Endothelial cell of umbilical vein (primary cell): ENCODE data around the gene ZNF644. TPM values are rescaled to one million over a fixed set of nuclear protein-coding genes. Genes with fewer than 3 reads are reported as not detected.

Experiments used
- BruUV-seq: library from RNA; stranded (reverse); fragments of 400-500 nt; replicated peaks from 2 replicates; lab custom pipeline; 2021; lab: Mats Ljungman, UMichigan
- CTCF ChIA-PET: fragments of 300-600, 350-600 bp; sonication (Branson Sonifier 250); formaldehyde crosslinking; loops from one replicate; lab custom pipeline; 2021; ENCODE audit warnings: antibody characterized with exemption, inconsistent platforms; lab: Charles Lee
- POLR2A ChIA-PET: fragments of 300-600, 350-600 bp; sonication (Branson Sonifier 250); formaldehyde crosslinking; loops from one replicate; lab custom pipeline; 2021; ENCODE audit warnings: antibody characterized with exemption, inconsistent platforms; lab: Charles Lee
- DNase-seq: peaks from one replicate; pipeline ENCODE4 v3.0.0-alpha.2; 2011; ENCODE audit warnings: low read depth, low spot score
- FAIRE-seq: peaks from 2 replicates; lab custom pipeline; 2011; peaks lifted over from hg19 to GRCh38; lab: Jason Lieb, UNC
- H2AFZ ChIP-seq: 2 replicates; pipeline ENCODE4 v1.6.0; 2012; ENCODE audit warnings: low read depth, low read length, control low read depth, inconsistent platforms
- H3K27ac ChIP-seq: 2 replicates; pipeline ENCODE4 v1.5.1; 2011; ENCODE audit warnings: low read depth, mild to moderate bottlenecking, control low read depth, low read length, moderate library complexity; ENCODE audit not compliant: insufficient read depth
- H3K27me3 ChIP-seq, 2 experiments: 2 replicates each; pipeline versions ENCODE4 v1.6.0 to v1.6.1; 2011; ENCODE audit warnings: low read length in 2 of 2, mixed read lengths in 1 of 2; ENCODE audit not compliant: control insufficient read depth in 2 of 2, insufficient read depth in 2 of 2
- H3K36me3 ChIP-seq, 2 experiments: 2 replicates in 1 of 2; 3 replicates in 1 of 2; pipeline ENCODE4 v1.5.1; 2011; ENCODE audit warnings: low read length in 2 of 2, mild to moderate bottlenecking in 1 of 2, moderate library complexity in 1 of 2; ENCODE audit not compliant: control insufficient read depth in 2 of 2, insufficient read depth in 2 of 2; ENCODE audit errors: extremely low read depth in 1 of 2
- H3K4me1 ChIP-seq: 3 replicates; pipeline ENCODE4 v1.5.1; 2011; ENCODE audit warnings: mild to moderate bottlenecking, low read length; ENCODE audit not compliant: control insufficient read depth, insufficient read depth; ENCODE audit errors: extremely low read depth
- H3K4me2 ChIP-seq: 2 replicates; pipeline ENCODE4 v1.6.1; 2011; ENCODE audit warnings: low read length, control low read depth, mixed read lengths; ENCODE audit not compliant: insufficient read depth
- H3K4me3 ChIP-seq, 3 experiments: fragments of 200-600 bp in 1 of 3; sonication (generic), shearing (Covaris generic) in 1 of 3; replicated peaks in 1 of 3; 2 replicates each; pipeline ENCODE4 v1.5.1; 2011 to 2016; ENCODE audit warnings: control low read depth in 3 of 3, low read length in 3 of 3, mild to moderate bottlenecking in 2 of 3, inconsistent platforms in 1 of 3, low read depth in 1 of 3, moderate library complexity in 1 of 3; ENCODE audit not compliant: insufficient read depth in 1 of 3
- H3K79me2 ChIP-seq: 2 replicates; pipeline ENCODE4 v1.6.0; 2012; ENCODE audit warnings: low read length, inconsistent platforms; ENCODE audit not compliant: control insufficient read depth, insufficient read depth
- H3K9ac ChIP-seq: replicated peaks from 2 replicates; pipeline ENCODE3; 2011; ENCODE audit warnings: low read length, control low read depth; ENCODE audit not compliant: insufficient read depth; ENCODE audit errors: extremely low read depth
- H3K9me1 ChIP-seq: replicated peaks from 3 replicates; pipeline ENCODE4 v1.6.0; 2011; ENCODE audit warnings: mild to moderate bottlenecking, low read length; ENCODE audit not compliant: control insufficient read depth, insufficient read depth; ENCODE audit errors: extremely low read depth
- H3K9me3 ChIP-seq: replicated peaks from 2 replicates; pipeline ENCODE4 v1.5.1; 2012; ENCODE audit warnings: low read length, inconsistent platforms; ENCODE audit not compliant: control insufficient read depth, insufficient read depth
- H4K20me1 ChIP-seq: replicated peaks from 2 replicates; pipeline ENCODE3; 2011; ENCODE audit warnings: mild to moderate bottlenecking, low read length; ENCODE audit not compliant: control insufficient read depth, insufficient read depth; ENCODE audit errors: extremely low read depth
- CTCF ChIP-seq, 2 donors: IDR thresholded peaks; 1 replicate in 1 of 2; 2 replicates in 1 of 2; pipeline ENCODE4 v1.5.1; 2011; ENCODE audit warnings: low read length in 2 of 2, mild to moderate bottlenecking in 2 of 2, moderate library complexity in 2 of 2, control low read depth in 1 of 2, inconsistent platforms in 1 of 2, low read depth in 1 of 2; ENCODE audit not compliant: insufficient read depth in 1 of 2; ENCODE audit errors: extremely low read depth in 1 of 2
- EZH2 ChIP-seq: IDR thresholded peaks from 2 replicates; pipeline ENCODE4 v1.6.1; 2012; ENCODE audit warnings: borderline replicate concordance, low read depth, mild to moderate bottlenecking, moderate library complexity, low read length, inconsistent platforms; ENCODE audit not compliant: severe bottlenecking
- FOS ChIP-seq: IDR thresholded peaks from 2 replicates; pipeline ENCODE4 v1.6.1; 2011; ENCODE audit warnings: mild to moderate bottlenecking, low read length, moderate library complexity, borderline replicate concordance; ENCODE audit not compliant: insufficient read depth
- GATA2 ChIP-seq: IDR thresholded peaks from 2 replicates; pipeline ENCODE4 v1.7.0; 2011; ENCODE audit warnings: low read depth, mild to moderate bottlenecking, moderate library complexity, mixed read lengths, low read length; ENCODE audit not compliant: insufficient read length, insufficient read depth
- JUN ChIP-seq: IDR thresholded peaks from 2 replicates; pipeline ENCODE4 v1.6.1; 2011; ENCODE audit warnings: borderline replicate concordance, low read depth; ENCODE audit not compliant: insufficient read length, insufficient read depth
- MAX ChIP-seq: IDR thresholded peaks from 2 replicates; pipeline ENCODE4 v1.6.1; 2011; ENCODE audit not compliant: insufficient read depth, insufficient read length
- MYC ChIP-seq: IDR thresholded peaks from one replicate; pipeline ENCODE4 v1.6.1; 2011; ENCODE audit warnings: mild to moderate bottlenecking, low read depth, low read length
- POLR2A ChIP-seq: IDR thresholded peaks from 2 replicates; pipeline ENCODE4 v1.6.1; 2012; ENCODE audit warnings: low read depth, mild to moderate bottlenecking, control low read depth, low read length
- POLR2AphosphoS5 ChIP-seq: IDR thresholded peaks from 2 replicates; pipeline ENCODE4 v1.6.1; 2012; ENCODE audit warnings: low read depth, mild to moderate bottlenecking, control low read depth, low read length, moderate library complexity; ENCODE audit not compliant: insufficient read depth
- dilution Hi-C: fragments of 300-500 bp; cut with MboI; formaldehyde crosslinking; loops from one replicate; pipeline ENCODE4 v1.15.0; 2019; ENCODE audit warnings: low sequenced_read_pairs; ENCODE audit not compliant: extremely low pct_ligation_motif_present
- intact Hi-C: fragments of 100-400 bp; cut with micrococcal nuclease; formaldehyde crosslinking; loops from one replicate; pipeline ENCODE4 v1.10.0; 2022
- polyA plus RNA-seq, 4 experiments: library from polyadenylated mRNA; depleted of rRNA in 3 of 4; stranded (reverse) in 3 of 4; unstranded in 1 of 4; fragments of >200 nt; gene quantifications; 2 replicates each; pipeline versions ENCODE4 v1.2.1 to v1.2.3, GENCODE V29; 2011 to 2012; ENCODE audit warnings: missing spikeins in 1 of 4
- total RNA-seq: library from RNA; stranded (reverse); gene quantifications from 2 replicates; pipeline ENCODE4 v1.2.3, GENCODE V29; 2021

ZNF644 gene
- total and polyA plus RNA-seq, 2 donors (not counting 3 experiments of a cell fraction or from before 2014, with no cell fraction given): 7.2 to 47.0 TPM

DNA sequence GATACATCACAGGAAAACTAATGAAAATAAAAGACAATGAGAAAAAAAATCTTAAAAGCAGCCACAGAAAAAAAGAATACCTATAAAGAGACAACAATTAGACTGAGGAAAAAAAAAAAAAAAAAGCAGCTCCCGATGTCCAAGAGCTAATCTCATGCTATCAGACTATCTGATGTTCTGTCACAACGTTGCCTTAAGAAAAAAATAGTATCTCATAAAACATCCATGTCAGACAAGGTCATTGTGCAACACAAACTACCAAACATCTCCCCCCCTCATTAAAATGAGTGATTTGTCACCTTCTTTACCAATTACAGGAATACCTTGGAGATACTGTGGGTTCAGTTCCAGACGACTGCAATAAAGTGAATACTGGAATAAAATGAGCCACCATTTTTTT lies 68.9 kb downstream of the ZNF644 start:
- H3K79me2 ChIP-seq: peaks cover 74% of the 10 kb centered on the region
- DNase-seq (no peak), FAIRE-seq (no peak)
- ChIA-PET CTCF (interaction anchor here (1.9 kb wide), 1 partner anchor 12 kb away, joined by 10 read pairs; no protein-coding TSS in a partner anchor), POLR2A (no interaction called here)
- dilution Hi-C loops: no loop called here
- no peak overlapping the region for H2AFZ ChIP-seq
- H3K36me3 ChIP-seq: no peaks in the 10 kb centered on the region
- H3K4me2 ChIP-seq: no peak overlapping the region
- H4K20me1 ChIP-seq: peaks cover 7% of the 10 kb centered on the region
- no peaks in the 10 kb centered on the region for H3K9me3 ChIP-seq
- H3K27me3 ChIP-seq: no peaks in the 10 kb centered on the region
- H3K4me1 ChIP-seq: peaks cover 7% of the 10 kb centered on the region
- no peak overlapping the region for H3K4me3 ChIP-seq
- BruUV-seq: no TSS peak
- no peaks in the 10 kb centered on the region for H3K9me1 ChIP-seq
- H3K27ac ChIP-seq: no peak overlapping the region
- TF ChIP-seq EZH2 (no peak), FOS (no peak)
- intact Hi-C loops: no loop called here
- H3K9ac ChIP-seq: no peak overlapping the region

DNA sequence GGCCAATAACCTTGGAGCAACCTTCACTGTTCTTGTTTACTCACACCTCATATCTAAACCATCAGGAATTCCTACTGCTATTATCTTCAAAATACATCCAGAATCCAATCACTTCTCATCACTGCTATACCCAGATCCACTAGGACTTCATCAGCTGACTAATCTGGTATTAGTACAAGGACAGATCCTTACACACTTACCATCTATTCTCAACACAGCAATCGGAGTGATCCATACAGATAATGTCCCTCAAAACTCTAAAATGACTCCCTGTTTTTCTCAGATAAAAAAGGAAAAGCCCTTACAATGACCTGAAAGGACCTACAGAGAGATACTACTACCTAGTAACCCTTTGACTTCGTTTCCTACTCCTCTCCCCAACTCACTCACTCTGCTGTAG lies 70.8 kb downstream of the ZNF644 start:
- intact Hi-C loops: no loop called here
- CTCF ChIA-PET: no interaction called here
- no TSS peak for BruUV-seq

More for the DNA sequence above, 70.8 kb downstream of the ZNF644 start:
- Histone ChIP-seq H3K4me3 (no peak overlapping the region), H2AFZ (no peak overlapping the region), H3K9me1 (no peaks in the 10 kb centered on the region), H3K27ac (no peak overlapping the region), H3K9me3 (no peaks in the 10 kb centered on the region), H3K27me3 (no peaks in the 10 kb centered on the region), H3K4me2 (no peak overlapping the region), H3K9ac (no peak overlapping the region), H4K20me1 (peaks cover 3% of the 10 kb centered on the region), H3K79me2 (peaks cover 71% of the 10 kb centered on the region), H3K36me3 (no peaks in the 10 kb centered on the region), H3K4me1 (no peaks in the 10 kb centered on the region)
- POLR2A ChIA-PET: no interaction called here
- TF ChIP-seq POLR2A: no peak
- no peak for TF ChIP-seq FOS
- TF ChIP-seq JUN: no peak
- TF ChIP-seq MYC: no peak
- no peak for TF ChIP-seq EZH2
- TF ChIP-seq POLR2AphosphoS5: no peak
- TF ChIP-seq MAX: no peak
- no peak for TF ChIP-seq CTCF (IDR thresholded peaks at IDR 0.05; ENCODE audit: extremely low read depth in 1 of 2, insufficient read depth in 1 of 2, low read depth in 1 of 2, low read length in 2 of 2)
- TF ChIP-seq GATA2: no peak
- dilution Hi-C loops: no loop called here
- no peak for DNase-seq
- no peak for FAIRE-seq
